HG03521 (cell line): ENCODE measurements around the gene MEIS1.

Experiments
- ATAC-seq: cut with Tn5 transposase; IDR thresholded peaks from one replicate; pipeline ENCODE4 v1.9.1; 2021; ENCODE audit warnings: mild to moderate bottlenecking, moderate library complexity; ENCODE audit not compliant: unreplicated experiment

The MEIS1 gene

GRCh38 chr2:66431274-66431642, 3.7 kb upstream of the MEIS1 start:
- ATAC-seq: no peak

DNA sequence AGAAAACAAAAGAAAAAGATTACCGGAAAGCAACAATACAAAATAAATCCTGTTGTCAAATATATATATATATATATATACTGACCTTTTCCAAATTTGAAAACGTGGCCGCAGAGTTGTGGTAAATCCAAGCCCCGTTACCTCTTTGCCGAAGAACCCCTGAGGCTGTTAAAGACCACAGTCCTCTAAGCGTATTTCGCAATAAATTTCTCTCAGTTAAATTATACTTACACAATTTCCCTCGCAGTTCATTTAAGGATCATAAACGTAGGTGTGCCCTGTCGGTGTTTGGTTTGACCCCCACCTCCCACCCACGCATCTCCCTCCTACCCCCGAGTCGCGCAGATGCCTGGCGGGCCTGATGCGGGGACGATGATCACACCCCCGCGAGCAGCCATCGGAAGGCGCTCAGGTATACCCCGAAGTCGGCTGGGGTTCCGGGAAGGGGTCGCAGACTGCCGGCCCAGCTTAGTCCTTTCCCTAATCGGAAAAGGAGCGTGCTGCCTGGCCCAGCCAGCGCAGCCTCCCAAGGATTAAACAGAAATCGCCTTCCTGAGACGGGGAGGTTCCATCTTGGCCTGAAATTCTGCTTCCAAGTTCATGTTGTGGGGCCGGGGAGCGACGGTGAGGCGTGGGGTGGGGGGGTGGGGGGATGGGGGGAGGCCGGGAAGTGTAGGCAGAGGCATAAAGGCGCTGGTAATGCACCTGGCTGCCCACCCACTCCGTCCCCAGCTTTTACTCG, 2.9 kb upstream of the MEIS1 start:
- no peak for ATAC-seq

DNA sequence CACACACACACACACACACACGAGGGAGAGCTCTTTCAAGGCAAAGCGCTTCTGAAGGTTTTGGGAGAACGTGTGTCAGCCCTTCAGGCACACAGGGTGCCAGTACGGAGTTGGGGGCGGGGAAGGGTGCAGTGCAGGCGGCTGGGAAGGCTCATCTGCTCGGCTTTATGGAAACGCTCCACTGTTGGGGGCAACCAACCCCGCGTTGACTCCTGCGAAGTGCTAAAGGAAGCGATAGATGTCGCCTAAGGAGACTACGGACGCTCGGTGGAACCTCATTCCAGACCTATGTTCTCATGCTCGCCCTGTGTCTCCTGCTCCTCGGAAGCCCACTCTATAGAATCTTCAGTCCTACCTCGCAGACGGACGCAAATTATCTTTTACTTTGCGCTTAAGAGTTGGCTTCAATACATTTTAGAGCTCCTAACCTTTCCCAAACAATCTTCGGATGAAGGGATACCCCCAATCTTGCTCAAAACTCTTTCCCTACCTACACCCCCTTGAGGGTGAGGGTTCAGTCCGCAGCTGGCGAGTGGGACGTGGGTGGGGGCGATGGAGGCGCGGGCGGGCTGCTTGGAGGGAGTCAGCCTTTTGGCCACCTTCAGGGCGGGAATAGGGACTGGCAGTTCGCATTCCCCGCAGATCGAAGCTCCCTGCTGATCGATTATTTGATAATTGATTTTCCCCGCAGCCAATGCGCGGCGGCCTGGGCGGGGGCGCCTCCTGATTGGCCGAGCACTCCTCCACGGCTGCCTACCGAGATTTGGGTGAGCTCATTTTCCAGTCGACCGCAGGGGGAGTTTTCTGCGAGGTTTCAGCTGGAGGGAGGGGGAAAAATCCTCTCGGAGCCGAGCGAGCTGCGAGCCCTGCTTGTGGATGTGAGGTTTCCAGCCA, 1.9 kb upstream of the MEIS1 start:
- ATAC-seq: no peak

DNA sequence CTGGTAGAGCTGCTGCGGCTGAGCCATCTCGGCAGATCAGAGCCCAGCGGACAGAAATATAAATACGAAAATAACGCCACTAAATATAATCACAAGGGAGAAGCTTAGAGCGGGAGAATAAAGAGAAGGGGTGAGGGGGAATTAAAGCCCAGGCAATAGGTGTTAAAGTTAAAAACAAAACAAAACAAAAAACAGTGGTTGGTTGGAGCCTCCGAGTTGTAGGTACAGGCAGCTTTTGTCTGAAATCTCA, 1.3 kb upstream of the MEIS1 start:
- ATAC-seq: no peak

GRCh38 chr2:66433945-66434678, 813 bp upstream of the MEIS1 start:
- no peak for ATAC-seq

GRCh38 chr2:66435549-66435875, 587 bp downstream of the MEIS1 start:
- no peak for ATAC-seq

GRCh38 chr2:66435963-66436362, 1.0 kb downstream of the MEIS1 start:
- ATAC-seq: no peak

DNA sequence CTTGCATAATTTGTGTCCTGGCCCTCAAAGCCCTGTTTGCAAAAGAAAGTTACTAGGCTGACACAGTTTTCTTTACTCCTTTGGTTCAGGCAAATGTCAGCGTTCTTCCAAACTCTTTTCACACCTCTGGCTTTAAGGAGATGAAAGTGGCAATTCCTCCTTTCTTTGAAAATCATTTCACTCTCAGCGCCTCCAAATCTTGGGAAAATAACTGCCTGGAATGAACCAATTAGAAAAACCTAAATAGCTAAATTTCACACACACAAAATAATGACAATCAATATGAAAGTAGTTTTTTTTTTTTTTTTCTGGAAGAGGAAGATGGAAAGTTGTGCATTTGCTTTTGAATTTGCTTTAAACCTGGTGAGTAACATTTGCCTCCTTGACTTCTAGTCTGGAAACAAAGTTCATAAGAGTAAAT, 1.7 kb downstream of the MEIS1 start:
- ATAC-seq: no peak

DNA sequence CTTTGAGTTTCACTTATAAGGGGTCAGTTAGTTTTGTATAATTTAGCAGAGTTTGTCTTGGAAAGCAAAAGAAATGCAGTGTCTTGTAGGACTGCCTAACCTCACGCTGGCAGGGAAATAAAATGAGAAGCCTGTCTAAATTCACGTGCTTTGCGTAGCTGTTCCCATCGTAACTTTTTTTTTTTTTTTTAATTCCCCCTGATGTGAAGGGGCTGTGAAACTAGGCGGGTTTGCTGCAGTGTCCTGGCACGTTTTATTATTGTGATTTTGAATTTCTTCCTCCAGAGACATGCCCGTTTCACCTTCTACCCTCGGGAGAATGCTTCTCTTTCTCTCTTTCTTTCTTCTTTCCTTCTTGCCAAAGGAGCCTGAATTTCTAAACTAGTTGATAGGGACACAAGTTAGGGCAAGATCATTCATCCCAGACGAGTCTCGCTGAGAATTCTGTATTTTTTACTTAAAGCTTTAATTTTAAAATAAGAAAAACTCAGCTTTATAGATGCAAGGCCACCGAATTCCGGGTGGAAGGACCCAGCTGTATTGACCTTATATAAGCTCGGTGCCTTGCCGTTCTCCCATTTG, 2.3 kb downstream of the MEIS1 start:
- no peak for ATAC-seq

- no peak for ATAC-seq
Measured at GRCh38 chr2:66437691-66438497, 3.0 kb downstream of the MEIS1 start.

DNA sequence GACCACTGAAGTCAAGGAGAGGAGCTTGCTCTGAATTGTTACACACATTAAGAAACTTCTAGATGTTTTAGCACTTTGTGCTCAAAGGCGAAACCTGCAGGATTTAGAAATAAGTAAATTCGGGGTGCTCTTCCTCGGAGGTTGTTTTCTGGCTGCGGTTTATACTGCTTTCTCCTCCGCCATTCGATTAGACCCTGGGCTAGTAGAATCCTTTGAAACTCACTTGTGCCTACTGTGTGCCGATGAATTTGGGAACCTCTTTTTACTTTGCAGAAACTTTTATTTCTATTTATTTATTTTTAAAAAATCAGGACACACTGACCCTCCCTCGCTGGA, 3.5 kb downstream of the MEIS1 start:
- ATAC-seq: no peak

GRCh38 chr2:66438891-66439811, 4.2 kb downstream of the MEIS1 start:
- ATAC-seq: no peak

DNA sequence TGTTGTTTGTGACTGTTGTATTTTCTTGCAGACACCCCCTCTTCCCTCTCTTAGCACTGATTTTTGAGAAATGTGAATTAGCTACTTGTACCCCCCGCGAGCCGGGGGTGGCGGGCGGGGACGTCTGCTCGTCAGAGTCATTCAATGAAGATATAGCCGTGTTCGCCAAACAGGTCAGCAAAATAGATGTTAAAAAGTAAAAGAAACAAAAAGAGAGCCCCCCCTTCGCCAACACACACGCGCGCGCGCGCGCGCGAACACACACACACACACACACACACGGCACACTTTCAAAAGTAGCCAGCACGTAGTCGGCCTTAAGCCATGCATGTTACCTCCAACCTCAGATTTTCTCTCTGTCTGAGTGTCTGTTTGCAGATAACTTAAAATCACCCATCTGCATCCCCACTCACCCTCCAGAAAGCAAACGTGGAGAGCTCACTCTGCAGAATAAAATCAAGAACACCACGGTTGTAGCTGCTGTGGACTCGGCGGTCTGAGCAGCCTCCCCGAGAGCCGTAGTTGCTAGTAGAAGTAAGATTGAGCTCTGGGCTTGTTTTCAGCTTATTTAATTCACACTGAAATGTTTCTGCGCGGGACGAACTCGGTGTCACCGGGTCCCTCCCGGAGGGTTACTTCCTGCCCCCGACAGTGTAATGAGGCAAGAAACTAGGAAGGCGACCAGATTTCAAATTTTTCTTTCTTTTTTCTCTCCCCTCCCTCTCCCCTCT, 5.1 kb downstream of the MEIS1 start:
- ATAC-seq: no peak

DNA sequence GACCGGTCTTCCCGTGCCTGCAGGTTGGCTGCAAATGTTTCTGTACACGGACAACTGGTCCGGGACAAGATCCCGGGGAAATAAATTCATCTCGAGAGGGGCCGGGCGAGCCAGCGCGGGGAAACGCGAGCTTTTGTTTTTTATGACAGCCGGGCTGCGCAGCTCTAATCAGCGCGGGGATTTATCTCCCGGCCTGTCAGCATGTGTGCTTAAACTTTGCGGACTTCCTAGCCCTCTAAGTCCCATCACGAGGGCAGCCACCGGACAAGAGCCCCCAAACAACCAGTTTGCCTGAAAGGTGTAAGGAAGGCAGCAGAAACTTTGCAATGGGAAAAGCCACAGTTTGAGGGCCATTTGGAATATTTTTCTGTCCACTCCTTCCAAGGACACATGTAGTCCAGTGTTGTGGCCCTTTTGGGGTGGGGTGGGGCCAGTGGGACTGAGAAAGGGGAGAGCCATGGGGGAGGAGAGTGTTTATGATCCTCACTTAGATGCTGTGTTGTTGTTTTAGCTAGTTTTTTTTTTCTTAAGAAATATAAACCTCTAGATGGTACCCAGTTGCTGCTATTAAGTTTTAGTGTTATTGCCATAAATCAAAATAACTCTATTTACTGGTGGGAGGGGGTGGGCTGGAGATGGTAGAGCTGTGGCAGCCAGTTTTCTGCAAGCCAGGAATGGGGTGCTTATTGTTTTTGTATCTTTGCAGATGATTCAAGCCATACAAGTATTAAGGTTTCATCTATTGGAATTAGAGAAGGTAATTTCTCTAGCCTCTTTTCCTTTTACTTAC, 6.0 kb downstream of the MEIS1 start:
- no peak for ATAC-seq

GRCh38 chr2:66441581-66442320, 6.8 kb downstream of the MEIS1 start:
- ATAC-seq: no peak

DNA sequence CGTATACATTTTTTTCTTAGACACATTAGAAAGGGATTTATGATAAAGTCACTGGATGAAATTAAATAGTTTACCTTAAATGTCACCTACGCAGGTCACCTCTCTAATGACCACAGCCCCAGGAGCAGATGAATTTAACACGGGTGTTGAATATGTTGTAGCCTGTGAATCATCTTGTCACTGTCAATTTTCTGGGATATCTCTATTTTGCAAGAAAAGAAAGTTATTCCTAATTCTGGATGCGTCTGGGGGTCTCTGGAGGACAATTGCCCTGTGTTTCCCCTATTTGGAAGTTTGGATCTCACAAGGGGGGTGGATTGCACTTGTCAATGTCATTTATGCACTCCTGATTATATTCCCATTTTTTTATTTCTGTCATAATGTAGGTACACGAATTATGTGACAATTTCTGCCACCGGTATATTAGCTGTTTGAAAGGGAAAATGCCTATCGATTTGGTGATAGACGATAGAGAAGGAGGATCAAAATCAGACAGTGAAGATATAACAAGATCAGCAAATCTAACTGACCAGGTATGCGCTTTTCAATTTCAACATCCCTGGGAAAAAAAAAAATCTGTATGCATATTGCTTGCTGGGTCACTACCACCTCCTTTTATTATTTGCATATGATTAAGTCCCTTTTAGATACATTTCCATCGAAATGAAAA, 7.7 kb downstream of the MEIS1 start:
- ATAC-seq: no peak
